Lower leg skin (tissue), 3 donors: ENCODE data around the gene NEB.

Experiments
- POLR2A ChIP-seq, 2 donors: fragments of 450-650 bp; IDR thresholded peaks; one replicate each; pipeline ENCODE4 v1.6.1; 2016 to 2017; ENCODE audit warnings: antibody characterized with exemption in 2 of 2, mild to moderate bottlenecking in 1 of 2, moderate library complexity in 1 of 2
- TF ChIP-seq, protein P1 (sequence below), 3 donors: fragments of 450-650 bp; IDR thresholded peaks; one replicate each; pipeline ENCODE4 v1.5.1; 2016; ENCODE audit warnings: antibody characterized with exemption in 3 of 3, mild to moderate bottlenecking in 3 of 3, moderate library complexity in 2 of 3

DNA sequence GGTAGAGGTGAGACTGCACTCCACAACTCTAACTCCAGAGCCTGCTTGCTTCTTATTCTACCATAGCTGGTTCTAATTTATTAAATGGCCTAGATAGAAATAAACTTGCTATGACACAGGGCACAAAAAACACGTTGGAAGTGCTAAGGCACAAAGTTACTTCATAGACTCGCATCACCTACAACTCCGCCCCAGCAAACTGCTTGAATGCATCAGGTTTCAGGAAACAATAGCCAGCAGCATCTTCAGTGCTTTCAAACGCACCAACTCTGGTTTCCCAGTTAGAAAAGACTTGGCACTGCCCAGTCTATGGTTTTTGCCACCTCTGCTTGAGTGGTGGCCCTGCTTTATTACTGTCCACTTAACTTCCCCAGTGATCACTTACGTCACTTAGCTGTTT, 182.0 kb downstream of the NEB start:
- TF ChIP-seq, protein P1, sequence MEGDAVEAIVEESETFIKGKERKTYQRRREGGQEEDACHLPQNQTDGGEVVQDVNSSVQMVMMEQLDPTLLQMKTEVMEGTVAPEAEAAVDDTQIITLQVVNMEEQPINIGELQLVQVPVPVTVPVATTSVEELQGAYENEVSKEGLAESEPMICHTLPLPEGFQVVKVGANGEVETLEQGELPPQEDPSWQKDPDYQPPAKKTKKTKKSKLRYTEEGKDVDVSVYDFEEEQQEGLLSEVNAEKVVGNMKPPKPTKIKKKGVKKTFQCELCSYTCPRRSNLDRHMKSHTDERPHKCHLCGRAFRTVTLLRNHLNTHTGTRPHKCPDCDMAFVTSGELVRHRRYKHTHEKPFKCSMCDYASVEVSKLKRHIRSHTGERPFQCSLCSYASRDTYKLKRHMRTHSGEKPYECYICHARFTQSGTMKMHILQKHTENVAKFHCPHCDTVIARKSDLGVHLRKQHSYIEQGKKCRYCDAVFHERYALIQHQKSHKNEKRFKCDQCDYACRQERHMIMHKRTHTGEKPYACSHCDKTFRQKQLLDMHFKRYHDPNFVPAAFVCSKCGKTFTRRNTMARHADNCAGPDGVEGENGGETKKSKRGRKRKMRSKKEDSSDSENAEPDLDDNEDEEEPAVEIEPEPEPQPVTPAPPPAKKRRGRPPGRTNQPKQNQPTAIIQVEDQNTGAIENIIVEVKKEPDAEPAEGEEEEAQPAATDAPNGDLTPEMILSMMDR (IDR thresholded peaks at IDR 0.05) = no peak
- no peak for TF ChIP-seq POLR2A (IDR thresholded peaks at IDR 0.05)
